Fibroblast of lung (primary cell): ENCODE results near the gene DEFB129. TPM values are rescaled to one million over a fixed set of nuclear protein-coding genes. Genes with fewer than 3 reads are reported as not detected.

Experiments used
- DNase-seq, 2 donors: peaks; one replicate each; pipeline versions ENCODE4 v3.0.0 to v3.0.0-alpha.2; 2010; ENCODE audit warnings: low read depth in 2 of 2
- H2AFZ ChIP-seq: 2 replicates; pipeline ENCODE4 v1.5.1; 2012; ENCODE audit warnings: low read length, control low read depth, inconsistent platforms
- H3K27ac ChIP-seq: 2 replicates; pipeline ENCODE4 v1.5.1; 2011; ENCODE audit warnings: low read length, control low read depth; ENCODE audit not compliant: insufficient read depth
- H3K27me3 ChIP-seq: 2 replicates; pipeline ENCODE4 v1.5.1; 2011; ENCODE audit warnings: mild to moderate bottlenecking, low read length; ENCODE audit not compliant: control insufficient read depth, insufficient read depth
- H3K36me3 ChIP-seq: 2 replicates; pipeline ENCODE4 v1.5.1; 2011; ENCODE audit warnings: low read length; ENCODE audit not compliant: control insufficient read depth, insufficient read depth
- H3K4me1 ChIP-seq: 2 replicates; pipeline ENCODE4 v1.5.1; 2011; ENCODE audit warnings: low read length; ENCODE audit not compliant: control insufficient read depth, insufficient read depth; ENCODE audit errors: extremely low read depth
- H3K4me2 ChIP-seq: 2 replicates; pipeline ENCODE4 v1.5.1; 2011; ENCODE audit warnings: low read length, control low read depth; ENCODE audit not compliant: insufficient read depth; ENCODE audit errors: extremely low read depth
- H3K4me3 ChIP-seq, 4 experiments: fragments of 200-600 bp in 1 of 4; sonication (generic) in 1 of 4; replicated peaks in 1 of 4; 2 replicates each; pipeline ENCODE4 v1.5.1; 2011 to 2016; ENCODE audit warnings: low read length in 4 of 4, low read depth in 3 of 4, mild to moderate bottlenecking in 3 of 4, control low read depth in 2 of 4, inconsistent platforms in 1 of 4, mixed read lengths in 1 of 4; ENCODE audit not compliant: insufficient read depth in 1 of 4; ENCODE audit errors: control extremely low read depth in 1 of 4
- H3K79me2 ChIP-seq: 2 replicates; pipeline ENCODE4 v1.5.1; 2012; ENCODE audit warnings: mild to moderate bottlenecking, low read length, inconsistent platforms; ENCODE audit not compliant: control insufficient read depth, insufficient read depth
- H3K9ac ChIP-seq: 2 replicates; pipeline ENCODE4 v1.5.1; 2011; ENCODE audit warnings: mild to moderate bottlenecking, low read length, control low read depth; ENCODE audit not compliant: insufficient read depth
- H3K9me3 ChIP-seq: 2 replicates; pipeline ENCODE4 v1.5.1; 2012; ENCODE audit warnings: low read depth, low read length; ENCODE audit not compliant: control insufficient read depth, insufficient read depth
- H4K20me1 ChIP-seq: 2 replicates; pipeline ENCODE4 v1.5.1; 2011; ENCODE audit warnings: low read length; ENCODE audit not compliant: control insufficient read depth, insufficient read depth; ENCODE audit errors: extremely low read depth
- EZH2 ChIP-seq: IDR thresholded peaks from 2 replicates; pipeline ENCODE4 v1.5.1; 2012; ENCODE audit warnings: low read length, control low read depth, mild to moderate bottlenecking; ENCODE audit errors: missing control alignments
- polyA plus RNA-seq, 2 donors: library from polyadenylated mRNA; depleted of rRNA in 1 of 2; stranded (reverse) in 1 of 2; unstranded in 1 of 2; fragments of >200 nt; gene quantifications; 2 replicates each; pipeline ENCODE4 v1.2.1, GENCODE V29; 2011 to 2012; ENCODE audit warnings: missing spikeins in 1 of 2
- total RNA-seq: library from RNA; depleted of rRNA; stranded (reverse); fragments of >200 nt; gene quantifications from 2 replicates; pipeline ENCODE4 v1.2.1, GENCODE V29; 2014
- TF ChIP-seq, protein P1 (sequence below), 2 donors: IDR thresholded peaks in 1 of 2; conservative IDR thresholded peaks in 1 of 2; 1 replicate in 1 of 2; 2 replicates in 1 of 2; pipeline ENCODE4 v1.5.1; 2011 to 2012; ENCODE audit warnings: low read length in 2 of 2, control low read depth in 1 of 2, inconsistent platforms in 1 of 2, low read depth in 1 of 2, mild to moderate bottlenecking in 1 of 2

DEFB129 gene
- total and polyA plus RNA-seq, 2 donors (not counting 1 experiment from before 2014, with no cell fraction given): not detected

DNA sequence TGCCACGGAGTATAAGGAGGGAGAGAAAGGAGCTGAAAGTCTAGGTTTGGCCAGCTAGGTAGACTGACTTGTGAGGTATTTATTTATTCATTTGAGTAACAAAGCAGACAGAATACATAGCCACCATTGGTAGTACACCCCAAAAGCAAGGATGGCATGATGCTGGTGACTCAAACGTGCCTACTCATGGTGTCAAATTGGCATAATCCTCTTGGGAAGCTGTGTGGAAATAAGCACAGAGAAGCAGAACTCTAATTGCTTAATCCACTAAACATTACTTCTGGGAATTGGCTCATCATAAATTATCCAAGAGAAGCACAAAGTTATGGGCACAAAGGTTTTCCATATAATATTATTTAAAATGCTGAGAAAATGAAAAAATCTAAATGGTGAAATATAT, 32.9 kb downstream of the DEFB129 start:
- DNase-seq: no peak
- no peak overlapping the region for H2AFZ ChIP-seq
- H3K27me3 ChIP-seq: no peaks in the 10 kb centered on the region

DNA sequence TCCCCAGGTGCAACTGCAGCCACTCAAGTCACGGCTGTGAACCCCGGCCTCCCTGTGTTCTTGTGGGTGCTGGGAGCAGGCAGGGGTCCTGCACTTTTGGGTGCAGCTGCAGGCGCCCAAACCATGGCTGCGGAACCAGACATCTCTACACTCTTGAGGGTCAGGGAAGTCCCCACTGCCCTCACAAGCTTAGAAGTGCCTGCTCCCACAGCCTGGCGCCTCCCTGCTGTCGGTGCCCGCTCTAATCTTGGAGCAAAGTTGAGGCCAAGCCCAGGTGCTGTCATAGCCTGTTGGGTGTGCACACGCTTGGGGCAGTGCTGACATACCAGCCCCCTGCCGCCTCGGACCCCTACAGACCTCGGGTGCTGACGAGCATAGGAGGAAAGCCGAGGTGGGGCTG, 36.6 kb downstream of the DEFB129 start:
- no peak for DNase-seq
- Histone ChIP-seq H3K9me3 (no peaks in the 10 kb centered on the region), H2AFZ (no peak overlapping the region), H3K4me1 (no peaks in the 10 kb centered on the region), H3K27me3 (peaks cover 3% of the 10 kb centered on the region), H3K4me3 (no peak overlapping the region), H3K36me3 (no peaks in the 10 kb centered on the region), H3K79me2 (no peaks in the 10 kb centered on the region), H4K20me1 (no peaks in the 10 kb centered on the region), H3K9ac (no peak overlapping the region), H3K4me2 (no peak overlapping the region), H3K27ac (no peak overlapping the region)
- no peak for TF ChIP-seq EZH2
- TF ChIP-seq, protein P1, sequence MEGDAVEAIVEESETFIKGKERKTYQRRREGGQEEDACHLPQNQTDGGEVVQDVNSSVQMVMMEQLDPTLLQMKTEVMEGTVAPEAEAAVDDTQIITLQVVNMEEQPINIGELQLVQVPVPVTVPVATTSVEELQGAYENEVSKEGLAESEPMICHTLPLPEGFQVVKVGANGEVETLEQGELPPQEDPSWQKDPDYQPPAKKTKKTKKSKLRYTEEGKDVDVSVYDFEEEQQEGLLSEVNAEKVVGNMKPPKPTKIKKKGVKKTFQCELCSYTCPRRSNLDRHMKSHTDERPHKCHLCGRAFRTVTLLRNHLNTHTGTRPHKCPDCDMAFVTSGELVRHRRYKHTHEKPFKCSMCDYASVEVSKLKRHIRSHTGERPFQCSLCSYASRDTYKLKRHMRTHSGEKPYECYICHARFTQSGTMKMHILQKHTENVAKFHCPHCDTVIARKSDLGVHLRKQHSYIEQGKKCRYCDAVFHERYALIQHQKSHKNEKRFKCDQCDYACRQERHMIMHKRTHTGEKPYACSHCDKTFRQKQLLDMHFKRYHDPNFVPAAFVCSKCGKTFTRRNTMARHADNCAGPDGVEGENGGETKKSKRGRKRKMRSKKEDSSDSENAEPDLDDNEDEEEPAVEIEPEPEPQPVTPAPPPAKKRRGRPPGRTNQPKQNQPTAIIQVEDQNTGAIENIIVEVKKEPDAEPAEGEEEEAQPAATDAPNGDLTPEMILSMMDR (conservative IDR thresholded peaks at IDR 0.05 in 1 of 2, IDR thresholded peaks at IDR 0.05 in 1 of 2; ENCODE audit: low read depth in 1 of 2, low read length in 2 of 2): no peak

More for the DNA sequence above, 32.9 kb downstream of the DEFB129 start:
- H3K4me2 ChIP-seq: no peak overlapping the region
- H3K27ac ChIP-seq: no peak overlapping the region
- H3K9me3 ChIP-seq: no peaks in the 10 kb centered on the region
- H3K4me1 ChIP-seq: no peaks in the 10 kb centered on the region
- H3K9ac ChIP-seq: no peak overlapping the region
- no peaks in the 10 kb centered on the region for H3K36me3 ChIP-seq
- TF ChIP-seq, protein P1 (conservative IDR thresholded peaks at IDR 0.05 in 1 of 2, IDR thresholded peaks at IDR 0.05 in 1 of 2; ENCODE audit: low read depth in 1 of 2, low read length in 2 of 2): no peak
- TF ChIP-seq EZH2: no peak
- H3K4me3 ChIP-seq: no peak overlapping the region
- H3K79me2 ChIP-seq: no peaks in the 10 kb centered on the region
- no peaks in the 10 kb centered on the region for H4K20me1 ChIP-seq

DNA sequence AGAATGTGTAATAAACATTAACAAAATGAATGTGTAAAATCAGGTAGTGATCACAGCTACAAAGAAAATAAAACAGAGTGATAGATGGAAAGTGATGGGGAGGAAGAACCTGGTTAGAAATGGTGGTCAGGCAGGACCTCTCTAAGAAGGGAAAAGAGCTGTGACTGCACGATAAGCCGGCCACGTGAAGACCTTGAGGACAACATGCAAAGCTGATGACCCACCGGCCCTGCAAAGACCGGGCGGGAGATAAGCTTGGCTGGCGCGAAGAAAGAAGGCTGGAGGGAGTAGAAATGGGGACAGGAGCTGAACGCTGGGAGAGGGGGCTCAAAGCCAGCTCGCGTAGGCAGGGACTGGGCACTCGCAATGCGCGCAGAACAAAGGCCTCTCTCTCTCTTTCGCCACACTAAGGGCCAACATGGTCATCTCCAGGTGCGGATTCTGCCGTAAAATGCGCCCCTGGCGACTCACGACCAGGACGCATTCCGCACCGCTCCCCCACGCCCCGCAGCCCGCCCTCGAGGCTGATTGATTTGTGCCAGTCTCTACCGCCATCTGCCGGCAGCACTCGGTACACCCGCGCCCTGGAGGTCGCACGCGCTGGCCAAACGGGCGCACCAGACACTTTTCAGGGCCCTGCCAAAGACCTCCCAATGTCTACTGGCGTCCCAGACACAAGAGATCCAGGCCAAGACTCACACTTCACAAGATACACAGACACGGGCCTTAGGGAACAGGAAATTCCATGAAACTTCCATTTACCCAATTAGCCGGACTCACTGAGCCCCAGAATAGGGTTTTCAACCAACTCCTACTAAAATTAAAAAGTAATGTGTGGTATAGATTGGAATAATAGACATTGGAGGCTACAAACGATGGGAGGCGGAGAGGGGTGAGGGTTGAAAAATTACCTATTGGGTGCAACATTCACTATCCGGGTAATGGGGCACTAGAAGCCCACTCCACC, 39.8 kb downstream of the DEFB129 start:
- Histone ChIP-seq H2AFZ (peak overlapping the region; percentile 97), H3K27me3 (peaks cover 3% of the 10 kb centered on the region), H3K4me3 (peak overlapping the region; percentile 25 to 66 (median 53)), H3K4me2 (peak overlapping the region; percentile 86), H3K9ac (peak overlapping the region; percentile 9), H3K27ac (no peak overlapping the region), H3K36me3 (no peaks in the 10 kb centered on the region), H3K9me3 (no peaks in the 10 kb centered on the region), H4K20me1 (no peaks in the 10 kb centered on the region), H3K79me2 (no peaks in the 10 kb centered on the region), H3K4me1 (no peaks in the 10 kb centered on the region)
- peak; percentile 63 to 73 for DNase-seq
- TF ChIP-seq EZH2: no peak
- TF ChIP-seq, protein P1 (conservative IDR thresholded peaks at IDR 0.05 in 1 of 2, IDR thresholded peaks at IDR 0.05 in 1 of 2; ENCODE audit: low read depth in 1 of 2, low read length in 2 of 2): peak; percentile 82 to 89
